Activated gamma-delta T cell treated with Interleukin-2 at 50 U/mL for 16 hours (primary cell): Measurements from ENCODE around the gene UGP2.
"Not testable (repeated sequence)": the region's sequence is repeated elsewhere in the genome, so short reads cannot be mapped to it uniquely, and the experiment has no call there.

Experiments used
- DNase-seq: peaks from one replicate; pipeline ENCODE4 v3.0.0-alpha.2; 2020

Gene UGP2

DNA sequence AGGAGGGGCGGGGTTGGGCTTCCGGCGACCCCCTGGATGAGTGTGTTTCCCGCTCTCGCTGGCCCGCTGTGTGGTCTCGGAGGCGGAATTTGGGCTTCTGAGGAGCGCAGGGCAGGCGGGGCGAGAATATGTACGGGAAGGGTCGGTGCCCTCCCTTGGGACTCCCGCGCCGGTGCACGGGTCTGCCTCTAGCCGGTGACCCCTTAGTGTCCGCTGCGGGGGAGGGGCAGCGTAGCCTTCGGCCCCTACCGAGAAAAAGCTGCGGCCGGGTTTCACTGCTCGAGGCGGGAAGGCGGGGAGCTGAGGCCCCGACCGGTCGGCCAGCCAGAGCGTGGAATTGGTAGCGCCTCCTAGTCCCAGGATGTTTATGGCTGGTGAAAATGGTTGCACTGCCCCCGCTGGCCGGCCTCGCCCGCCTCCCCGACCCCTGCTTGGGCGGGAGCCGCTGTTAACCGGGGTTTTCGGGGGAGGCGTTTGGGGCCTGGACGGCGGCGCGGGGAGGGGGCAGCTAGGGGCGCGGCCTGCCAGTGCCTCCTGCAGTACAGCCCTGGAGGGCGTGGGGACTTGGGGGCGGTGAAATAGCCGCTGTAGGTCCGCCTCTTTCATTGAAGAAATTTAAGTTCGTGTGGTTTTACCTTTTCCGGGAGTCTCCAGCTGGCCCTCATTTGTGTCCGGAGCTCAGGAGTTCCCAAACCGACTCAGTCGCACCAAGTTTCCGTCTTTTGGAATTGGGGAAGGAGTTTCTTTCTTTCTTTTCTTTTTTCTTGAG lies at the start of gene UGP2:
Gene UGP2 (plus strand): TSS at position 643 of the 769 bp plus-strand sequence. CDS start 290 bp downstream, outside the sequence.
- DNase-seq: peak; percentile 82

DNA sequence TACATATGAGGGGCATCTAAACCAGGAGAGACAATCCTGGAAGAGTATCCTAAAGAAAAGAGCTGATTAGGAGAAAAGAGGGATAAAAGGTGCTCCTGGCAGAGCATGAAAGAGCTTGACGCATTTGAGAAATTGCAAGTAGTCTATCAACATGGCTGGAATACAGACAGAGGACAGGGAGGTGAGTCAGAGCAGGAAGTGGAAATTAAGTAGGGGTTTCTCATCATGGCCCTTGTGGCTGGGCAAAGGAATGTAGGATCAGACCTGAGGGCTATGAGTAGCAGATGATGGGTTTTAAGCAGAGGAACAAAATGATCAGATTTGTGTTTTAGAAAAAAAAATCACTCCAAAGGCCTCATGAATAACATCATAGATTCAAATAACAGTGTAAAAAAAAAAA lies 49.2 kb upstream of the UGP2 start:
- DNase-seq: no peak

GRCh38 chr2:63796366-63796765 lies 45.3 kb upstream of the UGP2 start:
- no peak for DNase-seq

GRCh38 chr2:63796796-63797195 lies 44.9 kb upstream of the UGP2 start:
- DNase-seq: no peak

GRCh38 chr2:63801455-63801854 lies 40.2 kb upstream of the UGP2 start:
- no peak for DNase-seq

GRCh38 chr2:63805412-63805811 lies 36.3 kb upstream of the UGP2 start:
- no peak for DNase-seq

DNA sequence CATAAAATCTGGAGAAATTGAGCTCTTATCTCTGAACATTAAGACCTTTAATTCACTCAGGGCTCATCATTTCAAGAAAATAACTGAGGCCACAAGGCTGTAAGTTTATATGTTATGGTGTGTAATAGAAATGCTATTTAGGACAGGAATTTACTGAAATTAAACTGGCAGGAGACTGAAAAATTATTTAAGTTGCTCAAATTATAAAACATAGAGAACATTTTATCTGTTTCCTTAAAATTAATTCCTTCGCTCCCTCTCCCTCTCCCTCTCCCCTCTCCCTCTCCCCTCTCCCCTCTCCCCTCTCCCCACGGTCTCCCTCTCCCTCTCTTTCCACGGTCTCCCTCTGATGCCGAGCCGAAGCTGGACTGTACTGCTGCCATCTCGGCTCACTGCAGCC lies 33.7 kb upstream of the UGP2 start:
- not testable (repeated sequence) for DNase-seq

GRCh38 chr2:63808911-63809310 lies 32.8 kb upstream of the UGP2 start:
- DNase-seq: not testable (repeated sequence)

DNA sequence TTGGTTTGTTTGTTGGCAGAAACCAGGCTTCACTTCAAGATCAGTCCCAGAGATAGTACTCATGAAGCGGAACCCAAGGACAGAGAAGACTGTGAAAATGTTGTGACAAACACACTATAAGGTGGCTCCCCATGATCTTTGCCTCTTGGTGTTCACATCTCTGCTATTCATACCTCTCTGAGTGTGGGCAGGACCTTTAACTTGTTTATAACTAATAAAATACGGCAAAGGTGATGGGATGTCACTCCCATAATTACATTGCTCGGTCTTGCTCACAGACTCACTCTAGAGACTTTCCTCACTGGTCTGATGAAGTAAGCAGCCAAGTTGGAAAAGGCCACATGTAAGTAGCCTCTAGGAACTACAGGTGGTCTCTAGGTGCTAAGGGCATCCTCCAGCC lies 30.6 kb upstream of the UGP2 start:
- DNase-seq: no peak

GRCh38 chr2:63811870-63812269 lies 29.8 kb upstream of the UGP2 start:
- not testable (repeated sequence) for DNase-seq

DNA sequence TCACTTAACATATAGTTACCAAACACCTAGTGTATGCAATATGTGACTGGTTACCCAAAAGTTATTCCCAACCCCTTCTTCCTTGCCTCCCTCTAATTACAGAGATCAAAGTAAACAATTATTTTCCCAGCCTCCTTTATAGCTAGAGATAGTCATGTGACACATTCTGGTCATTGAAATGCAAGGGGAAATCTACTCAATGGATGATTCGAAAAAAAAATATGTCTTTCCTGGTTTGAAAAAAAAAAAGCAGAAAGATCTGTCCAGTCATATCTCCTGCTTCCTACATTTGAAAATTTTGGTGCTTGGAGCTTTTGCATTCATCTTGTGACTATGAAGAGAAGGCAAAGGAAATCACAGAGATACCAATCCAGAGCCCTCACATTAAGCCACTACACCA lies 27.6 kb upstream of the UGP2 start:
- no peak for DNase-seq

DNA sequence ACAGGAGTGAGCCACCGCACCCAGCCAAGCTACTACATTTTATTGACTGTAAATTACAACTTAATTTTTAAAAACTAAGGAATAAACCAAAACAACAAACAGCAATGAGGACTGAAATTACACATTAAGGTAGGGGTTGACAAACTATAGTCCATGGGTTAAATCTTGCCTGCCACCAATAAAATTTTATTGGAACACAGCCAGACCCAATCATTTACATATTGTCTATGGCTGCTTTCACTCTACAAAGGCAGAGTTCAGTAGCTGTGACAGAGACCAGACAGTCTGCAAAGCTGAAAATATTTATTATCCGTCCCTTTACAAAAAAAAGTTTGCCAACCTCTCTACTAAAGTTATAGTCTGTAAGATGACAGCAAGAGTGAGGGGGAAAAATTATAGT lies 24.3 kb upstream of the UGP2 start:
- DNase-seq: no peak

DNA sequence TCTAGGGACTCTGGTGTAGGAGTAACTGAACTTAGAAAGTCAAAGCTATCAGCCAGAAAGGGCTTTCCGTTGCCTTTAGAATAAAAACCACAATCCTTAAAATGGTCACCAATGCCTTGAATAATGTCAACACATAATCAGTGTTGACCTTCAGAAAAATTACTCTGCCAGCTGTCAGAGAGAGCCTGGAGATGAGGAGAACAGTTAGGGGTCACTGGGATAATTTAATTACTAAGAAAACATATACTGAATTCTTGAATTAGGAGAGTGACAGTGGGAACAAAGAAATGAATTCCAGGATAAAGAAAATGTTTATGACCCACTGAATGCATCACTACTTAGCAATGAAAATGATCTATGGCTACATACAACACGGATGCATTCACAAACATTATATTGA lies 23.4 kb upstream of the UGP2 start:
- no peak for DNase-seq

- no peak for DNase-seq
Measured at GRCh38 chr2:63819256-63819655, 22.4 kb upstream of the UGP2 start.

- DNase-seq: no peak
Measured at GRCh38 chr2:63819765-63820717, 21.7 kb upstream of the UGP2 start.

DNA sequence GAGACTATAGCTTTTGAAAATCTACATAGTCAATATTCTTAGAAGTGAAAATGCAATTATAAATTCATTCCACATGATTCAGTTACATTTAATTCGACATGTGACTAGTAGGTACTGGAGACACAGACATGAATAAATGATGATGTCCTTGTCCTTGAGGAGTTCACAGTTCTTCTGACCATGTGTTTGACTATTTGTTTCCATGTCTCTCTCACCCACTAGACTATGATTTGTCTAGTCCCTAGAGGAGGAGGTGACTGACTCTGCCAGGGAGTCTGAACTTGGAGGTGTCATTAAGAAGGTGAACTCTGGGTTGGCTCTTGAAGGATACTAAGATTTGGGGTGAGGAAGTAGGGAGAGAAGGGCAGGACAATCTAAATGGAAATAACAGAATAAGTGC lies 20.7 kb upstream of the UGP2 start:
- DNase-seq: no peak

DNA sequence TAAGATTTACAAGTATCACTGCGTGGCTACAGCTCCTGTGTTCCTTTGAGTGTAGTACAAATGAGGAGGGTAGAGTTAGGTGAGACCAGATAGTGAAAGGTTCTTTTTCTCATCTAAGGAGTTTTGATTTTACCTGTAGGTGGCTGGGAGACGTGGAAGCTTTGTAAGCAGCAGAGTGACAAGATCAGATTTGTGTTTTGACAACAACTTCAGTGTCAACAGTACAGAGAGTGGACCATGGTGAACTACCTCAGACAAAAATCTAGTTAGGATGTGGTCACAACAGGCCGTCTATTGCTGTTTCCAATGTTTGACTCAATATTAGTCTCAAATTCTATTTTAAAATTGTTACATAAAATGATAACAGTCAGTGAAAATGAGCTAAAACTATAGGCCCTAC lies 20.3 kb upstream of the UGP2 start:
- no peak for DNase-seq

DNA sequence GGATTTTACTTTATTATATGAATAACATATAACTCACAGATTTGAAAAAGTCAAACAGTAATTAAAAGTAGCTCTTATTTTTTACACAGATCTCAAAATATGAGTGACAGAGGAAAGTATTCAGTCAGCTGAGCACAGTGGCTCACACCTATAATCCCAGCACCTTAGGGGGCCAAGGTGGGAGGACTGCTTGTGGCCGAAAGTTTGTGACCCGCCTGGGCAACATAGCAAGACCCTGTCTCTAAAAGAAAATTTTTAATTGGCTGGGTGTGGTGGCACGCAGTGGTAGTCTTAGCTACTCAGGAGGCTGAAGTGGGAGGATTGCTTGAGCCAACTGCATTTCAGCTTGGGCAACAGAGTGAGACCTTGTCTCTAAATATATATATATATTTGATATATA lies 19.2 kb upstream of the UGP2 start:
- DNase-seq: no peak

DNA sequence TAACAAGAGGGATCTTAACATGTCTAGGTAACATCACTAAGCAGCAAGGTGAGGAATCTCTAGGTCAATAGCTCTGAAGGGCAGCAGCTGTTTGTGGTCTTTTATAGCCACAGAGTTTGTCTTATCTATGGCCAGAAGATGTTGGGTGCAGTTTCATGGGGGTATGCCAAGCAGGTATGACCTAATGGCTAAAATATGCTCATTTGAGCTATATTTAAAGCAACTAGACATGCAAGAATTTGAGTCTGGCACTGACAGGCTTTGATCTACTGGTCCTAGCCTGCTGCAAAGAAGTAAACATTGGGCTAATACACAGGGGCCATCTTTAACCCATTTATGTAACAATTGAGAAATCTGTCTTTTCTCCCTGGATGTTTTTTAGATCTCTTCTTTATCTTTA lies 13.9 kb upstream of the UGP2 start:
- no peak for DNase-seq

DNA sequence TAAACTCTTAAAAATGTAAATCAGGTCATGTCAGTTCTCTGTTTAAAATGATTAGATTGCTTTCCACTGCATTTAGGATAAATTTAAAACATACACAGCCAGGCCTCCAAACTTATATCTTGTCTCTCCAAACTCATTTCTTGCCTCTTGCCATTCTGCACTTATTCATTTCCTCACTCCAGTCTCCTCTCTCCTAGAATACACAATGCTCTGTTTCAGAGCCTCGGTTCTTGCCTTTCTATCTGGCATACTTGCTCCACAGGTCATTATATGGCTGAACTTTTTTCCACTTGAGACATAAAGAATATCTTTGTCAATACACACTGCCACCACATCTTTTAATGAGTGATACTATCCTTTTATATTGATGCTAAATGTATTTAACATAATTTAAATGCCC lies 10.5 kb upstream of the UGP2 start:
- DNase-seq: no peak

GRCh38 chr2:63834401-63834800 lies 7.3 kb upstream of the UGP2 start:
- no peak for DNase-seq

- no peak for DNase-seq
Measured at GRCh38 chr2:63837036-63837594, 4.6 kb upstream of the UGP2 start.

GRCh38 chr2:63840081-63840784 lies 1.5 kb upstream of the UGP2 start:
- no peak for DNase-seq
